Stimulated activated CD8-positive, alpha-beta memory T cell treated with anti-CD3 and anti-CD28 coated beads, Interleukin-4, amount 100 ng/mL, for 1 hour (primary cell): ENCODE data around the gene NT5C3A.
"Not testable (repeated sequence)": the region's sequence is repeated elsewhere in the genome, so short reads cannot be mapped to it uniquely, and the experiment has no call there.

ENCODE experiments used
- DNase-seq, 2 donors: peaks; one replicate each; pipeline ENCODE4 v3.0.0-alpha.2; 2020; ENCODE audit warnings: low read depth in 2 of 2, low spot score in 1 of 2

Gene NT5C3A

GRCh38 chr7:33041631-33042428, 20.7 kb downstream of the NT5C3A start:
- no peak for DNase-seq

GRCh38 chr7:33040803-33041516, 21.6 kb downstream of the NT5C3A start:
- peak; percentile 6 to 37 for DNase-seq

DNA sequence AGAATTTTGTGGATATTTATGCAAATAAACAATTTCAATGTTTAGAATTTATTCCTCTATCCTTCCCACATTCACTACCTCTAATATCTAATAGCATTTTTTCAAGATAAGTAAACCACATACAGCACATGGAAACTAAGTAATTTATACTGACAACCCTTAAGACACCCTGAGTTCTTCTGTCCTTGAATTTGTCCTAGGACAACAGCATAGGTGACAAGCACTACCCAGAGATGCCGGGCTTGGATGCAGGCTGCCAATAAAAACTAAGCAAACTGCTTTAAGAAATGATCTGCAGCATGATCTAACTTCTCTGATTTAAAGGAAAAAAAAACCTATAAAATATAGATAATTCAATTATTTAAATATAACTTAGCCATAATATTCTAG, 22.7 kb downstream of the NT5C3A start:
- no peak for DNase-seq

- DNase-seq, result no peak
These were observed 23.2 kb downstream of the NT5C3A start for GRCh38 chr7:33039257-33039902.

GRCh38 chr7:33038639-33039038, 23.9 kb downstream of the NT5C3A start:
- DNase-seq, result no peak

DNA sequence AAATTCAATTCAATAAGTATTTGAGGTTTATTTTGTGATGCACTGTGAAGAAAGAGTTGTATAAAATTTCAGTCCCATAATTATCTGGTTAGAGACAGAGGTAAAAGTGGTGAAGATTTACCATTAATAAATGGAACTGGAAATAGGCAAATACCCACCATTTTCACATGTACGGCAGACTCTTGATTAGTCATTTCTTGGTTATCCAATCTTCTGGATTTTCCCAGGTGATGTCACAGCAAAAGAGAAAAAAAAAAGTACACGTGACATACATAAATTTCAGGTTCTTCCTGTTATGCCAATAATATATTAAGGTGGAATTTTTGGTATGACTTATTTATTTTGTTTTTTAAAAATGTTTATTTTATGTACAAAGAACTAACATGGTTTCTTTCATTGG, 26.8 kb downstream of the NT5C3A start:
- DNase-seq, result no peak

- DNase-seq, result no peak
These were observed 38.3 kb downstream of the NT5C3A start for GRCh38 chr7:33024189-33024757.

DNA sequence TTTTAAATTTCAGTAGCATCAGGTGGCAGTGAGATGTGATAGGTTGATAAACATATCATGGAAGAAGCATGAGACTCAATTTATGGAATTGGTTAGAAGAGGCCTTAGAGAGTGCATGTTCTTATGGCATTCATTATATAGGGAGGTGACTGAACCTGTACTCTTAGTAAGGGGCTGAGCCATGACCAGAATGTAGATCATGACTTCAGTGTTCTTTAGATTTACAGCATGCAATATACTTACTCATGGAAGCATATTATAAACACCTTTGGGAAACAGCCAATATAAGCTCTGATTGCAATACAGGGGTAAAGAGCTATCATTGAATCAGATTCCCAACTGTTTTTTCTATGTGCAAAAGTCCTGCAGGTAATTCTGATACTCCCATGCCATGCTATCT, 50.2 kb downstream of the NT5C3A start:
- no peak for DNase-seq

- no peak for DNase-seq
These were observed 52.8 kb downstream of the NT5C3A start for GRCh38 chr7:33009734-33010133.

- DNase-seq, result not testable (repeated sequence)
These were observed 56.9 kb downstream of the NT5C3A start for GRCh38 chr7:33005690-33006089.

DNA sequence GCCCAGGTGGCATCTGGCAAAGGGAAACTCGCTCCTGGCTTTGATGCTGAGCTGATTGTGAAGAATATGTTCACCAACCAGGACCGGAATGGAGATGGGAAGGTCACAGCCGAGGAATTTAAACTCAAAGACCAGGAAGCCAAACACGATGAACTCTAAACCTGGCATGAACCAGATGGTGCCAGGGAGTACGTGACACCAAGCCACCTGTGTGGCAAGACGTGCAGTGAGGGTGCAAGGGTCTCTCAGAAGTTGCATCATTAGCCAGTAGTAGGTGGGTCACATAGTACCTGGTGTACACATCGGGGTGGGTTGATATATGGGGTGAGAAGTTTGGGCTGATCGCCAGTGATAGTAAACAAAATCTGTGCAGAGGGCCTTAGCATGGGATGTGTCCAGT, 57.4 kb downstream of the NT5C3A start:
- not testable (repeated sequence) for DNase-seq

GRCh38 chr7:33004104-33004616, 58.4 kb downstream of the NT5C3A start:
- not testable (repeated sequence) for DNase-seq

DNA sequence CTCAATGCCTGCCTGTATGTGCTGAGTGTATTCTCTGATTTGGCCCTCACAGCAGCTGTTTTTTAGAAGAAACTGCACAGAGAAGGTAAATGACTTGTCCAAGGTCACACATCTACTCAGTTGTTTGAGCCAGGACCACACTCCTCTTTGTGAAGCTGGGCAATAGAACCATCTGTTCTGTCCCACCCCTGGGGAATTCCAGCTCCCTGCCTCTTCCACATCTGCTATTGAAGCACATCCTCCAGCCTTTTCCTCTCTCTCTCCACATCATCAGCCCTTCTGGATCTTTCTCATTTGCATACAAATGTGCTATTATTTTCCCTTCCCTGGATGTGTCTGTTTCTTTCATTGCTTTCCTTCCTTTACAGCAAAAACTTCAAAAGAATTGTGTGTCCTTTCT, 59.5 kb downstream of the NT5C3A start:
- not testable (repeated sequence) for DNase-seq

GRCh38 chr7:32999380-32999779, 63.2 kb downstream of the NT5C3A start:
- not testable (repeated sequence) for DNase-seq

GRCh38 chr7:32998361-32999171, 64.0 kb downstream of the NT5C3A start:
- DNase-seq, result not testable (repeated sequence)

- not testable (repeated sequence) for DNase-seq
These were observed 64.6 kb downstream of the NT5C3A start for GRCh38 chr7:32997956-32998355.

GRCh38 chr7:32992750-32993149, 69.8 kb downstream of the NT5C3A start:
- not testable (repeated sequence) for DNase-seq

DNA sequence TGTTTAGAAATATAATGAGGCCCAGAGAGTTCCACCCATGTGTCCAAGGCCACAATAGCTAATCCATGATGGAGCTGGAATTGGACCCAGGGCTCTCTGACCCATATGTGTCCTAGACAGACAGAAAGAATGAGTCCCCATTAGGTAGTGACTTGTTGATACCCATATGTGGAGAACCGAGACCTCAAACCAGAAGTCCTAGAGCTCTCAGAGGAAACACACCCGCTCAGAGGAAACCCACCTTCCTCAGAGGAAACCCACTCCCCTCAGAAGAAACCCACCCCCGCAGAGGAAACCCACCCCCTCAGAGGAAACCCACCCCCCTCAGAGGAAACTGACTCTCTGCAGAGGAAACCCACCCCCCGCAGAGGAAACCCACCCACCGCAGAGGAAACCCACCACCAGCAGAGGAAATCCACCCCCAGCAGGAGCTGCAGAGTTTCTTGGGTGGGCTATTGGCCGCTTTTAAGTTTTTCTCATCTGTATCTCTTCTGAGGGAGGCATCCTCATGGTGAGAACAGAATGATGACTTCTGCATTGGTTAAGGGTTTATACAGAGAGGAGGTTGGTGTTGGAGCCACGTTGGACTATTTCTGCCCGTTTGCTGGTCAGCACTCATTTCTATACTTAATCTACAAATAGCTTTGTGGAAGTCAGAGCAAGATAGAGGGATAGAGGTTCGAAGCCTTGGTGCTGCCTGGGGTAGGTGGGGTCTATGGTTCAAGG, 70.4 kb downstream of the NT5C3A start:
- not testable (repeated sequence) for DNase-seq

DNA sequence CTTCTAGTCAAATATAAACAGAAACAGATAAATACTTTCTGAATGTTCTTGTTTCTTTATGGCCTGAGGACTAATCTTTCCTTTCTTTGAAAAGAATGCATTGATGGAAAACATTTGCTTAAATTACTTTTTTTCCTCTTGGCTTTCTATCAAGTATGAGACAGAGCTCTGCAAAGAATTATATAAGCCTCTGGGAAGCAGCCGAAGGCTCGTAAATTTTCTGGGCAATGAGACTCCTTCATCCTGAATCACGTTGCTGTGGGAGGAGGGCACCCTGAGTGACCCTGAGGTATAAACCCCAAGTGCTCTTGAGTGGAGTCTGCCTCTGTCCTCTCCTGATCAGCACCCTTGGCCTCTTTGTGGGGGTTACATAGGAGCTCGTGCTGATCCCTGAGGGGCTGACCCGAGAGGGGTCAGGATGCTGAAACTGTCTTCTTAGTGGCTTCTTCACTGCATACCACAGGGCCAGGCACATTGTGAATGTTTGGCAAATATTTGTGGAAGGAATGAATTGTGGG, 71.4 kb downstream of the NT5C3A start:
- DNase-seq, result not testable (repeated sequence)

DNA sequence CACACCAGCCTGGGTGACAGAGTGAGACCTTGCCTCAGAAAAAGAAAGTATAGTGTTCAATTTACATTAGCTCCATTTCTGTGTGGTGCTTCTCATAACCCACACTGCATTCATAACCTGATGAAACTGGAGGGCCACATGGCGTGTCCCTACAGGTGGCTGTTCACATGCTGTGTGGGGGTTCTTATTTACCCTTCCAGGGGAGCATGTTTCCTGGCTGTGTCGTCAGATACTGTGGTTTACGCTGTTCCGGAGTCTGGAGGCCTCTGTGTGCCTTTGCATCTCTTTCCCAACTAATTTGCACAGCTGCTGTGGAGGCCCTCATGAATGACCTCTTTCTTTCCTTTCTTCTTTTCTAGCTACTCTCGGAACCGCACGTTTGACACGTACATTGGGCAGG, 74.4 kb downstream of the NT5C3A start:
- not testable (repeated sequence) for DNase-seq
